Measurements from ENCODE around the gene ATXN7.

The ATXN7 gene

DNA sequence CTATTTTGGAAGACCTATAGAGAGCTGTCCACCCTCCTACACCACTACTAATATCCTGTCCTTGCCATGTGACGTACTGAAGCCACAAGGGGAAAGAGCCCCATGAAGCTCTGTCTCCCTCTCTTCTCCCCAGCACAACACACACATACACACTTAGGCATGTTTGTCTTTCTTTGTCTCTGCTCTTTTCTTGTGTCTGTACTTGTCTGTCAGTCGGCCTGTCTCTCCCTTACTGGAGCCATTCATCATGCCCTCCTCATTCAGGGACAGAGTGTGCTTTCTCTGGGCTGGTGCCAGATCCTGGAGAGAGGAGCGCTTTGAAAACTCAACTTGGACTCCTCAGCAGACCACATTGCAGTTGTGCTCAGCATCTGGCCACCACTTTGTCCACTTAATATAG is 112.1 kb downstream of the ATXN7 start:
- Histone ChIP-seq H3K9me2 (replicated peaks; ENCODE audit: insufficient read depth, low read length) (no peaks in the 10 kb centered on the region), H3K9ac (ENCODE audit: low read length) (no peak overlapping the region), H3K79me2 (ENCODE audit: low read length) (peaks cover 81% of the 10 kb centered on the region), H2AFZ (ENCODE audit: low read length) (no peak overlapping the region), H3K9me3 (replicated peaks; ENCODE audit: insufficient read depth, low read length) (no peaks in the 10 kb centered on the region), H3K27ac (ENCODE audit: low read length) (no peak overlapping the region), H3K4me2 (ENCODE audit: low read depth, low read length) (no peak overlapping the region), H4K20me1 (ENCODE audit: insufficient read depth, low read length) (no peaks in the 10 kb centered on the region), H3F3A (ENCODE audit: insufficient read depth, low read length) (no peaks in the 10 kb centered on the region), H3K4me3 (ENCODE audit: low read length) (no peak overlapping the region), H3K4me1 (ENCODE audit: low read length) (no peaks in the 10 kb centered on the region), H3K36me3 (replicated peaks; ENCODE audit: insufficient read depth, low read length) (no peaks in the 10 kb centered on the region; the same call in 1 of the 2 replicates), H3K27me3 (replicated peaks; ENCODE audit: insufficient read depth, low read length) (no peaks in the 10 kb centered on the region)
- DNase-seq: no peak
- TF ChIP-seq EZH2 (optimal IDR thresholded peaks at IDR 0.05; ENCODE audit: low read depth, low read length) (no peak), EZH2phosphoT487 (IDR thresholded peaks at IDR 0.05; ENCODE audit: low read length) (no peak)
- TF ChIP-seq, protein P1, sequence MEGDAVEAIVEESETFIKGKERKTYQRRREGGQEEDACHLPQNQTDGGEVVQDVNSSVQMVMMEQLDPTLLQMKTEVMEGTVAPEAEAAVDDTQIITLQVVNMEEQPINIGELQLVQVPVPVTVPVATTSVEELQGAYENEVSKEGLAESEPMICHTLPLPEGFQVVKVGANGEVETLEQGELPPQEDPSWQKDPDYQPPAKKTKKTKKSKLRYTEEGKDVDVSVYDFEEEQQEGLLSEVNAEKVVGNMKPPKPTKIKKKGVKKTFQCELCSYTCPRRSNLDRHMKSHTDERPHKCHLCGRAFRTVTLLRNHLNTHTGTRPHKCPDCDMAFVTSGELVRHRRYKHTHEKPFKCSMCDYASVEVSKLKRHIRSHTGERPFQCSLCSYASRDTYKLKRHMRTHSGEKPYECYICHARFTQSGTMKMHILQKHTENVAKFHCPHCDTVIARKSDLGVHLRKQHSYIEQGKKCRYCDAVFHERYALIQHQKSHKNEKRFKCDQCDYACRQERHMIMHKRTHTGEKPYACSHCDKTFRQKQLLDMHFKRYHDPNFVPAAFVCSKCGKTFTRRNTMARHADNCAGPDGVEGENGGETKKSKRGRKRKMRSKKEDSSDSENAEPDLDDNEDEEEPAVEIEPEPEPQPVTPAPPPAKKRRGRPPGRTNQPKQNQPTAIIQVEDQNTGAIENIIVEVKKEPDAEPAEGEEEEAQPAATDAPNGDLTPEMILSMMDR (IDR thresholded peaks at IDR 0.05; ENCODE audit: low read length): no peak

DNA sequence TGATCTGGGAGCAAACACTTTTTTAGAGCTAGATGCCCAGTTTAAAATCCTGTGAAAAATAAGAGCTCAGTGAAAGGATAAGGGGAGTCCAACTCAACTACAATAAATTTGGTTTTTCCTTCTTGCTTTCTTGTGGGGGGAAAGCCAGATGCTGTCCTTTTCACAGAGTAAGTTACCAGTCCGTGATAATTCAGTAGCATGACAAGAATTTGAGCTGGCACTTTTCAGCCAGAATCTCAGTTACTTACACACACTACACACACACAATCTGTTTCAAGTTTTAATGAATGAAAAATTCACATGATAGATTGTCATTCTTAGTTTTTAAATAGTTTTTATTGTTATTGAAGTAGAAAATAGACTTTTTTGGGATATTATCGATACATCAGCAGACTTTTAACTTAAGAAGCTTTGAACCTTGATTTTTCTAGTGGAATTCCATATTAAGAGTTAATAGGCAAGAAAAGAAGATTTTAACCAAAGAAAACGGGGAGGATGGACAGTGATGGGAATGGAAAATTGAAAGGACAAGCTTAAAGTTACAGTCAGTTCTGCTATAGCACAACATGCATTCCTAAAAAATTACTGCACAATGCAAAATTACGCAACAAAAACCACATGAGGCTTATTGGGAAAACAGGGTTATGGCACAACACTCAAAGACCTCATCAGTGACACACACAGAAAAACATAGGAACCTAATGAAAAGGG is 112.6 kb downstream of the ATXN7 start:
- Histone ChIP-seq H3K4me3 (ENCODE audit: low read length) (no peak overlapping the region), H3K9ac (ENCODE audit: low read length) (no peak overlapping the region), H4K20me1 (ENCODE audit: insufficient read depth, low read length) (no peaks in the 10 kb centered on the region), H3K9me3 (replicated peaks; ENCODE audit: insufficient read depth, low read length) (no peaks in the 10 kb centered on the region), H3K9me2 (replicated peaks; ENCODE audit: insufficient read depth, low read length) (no peaks in the 10 kb centered on the region), H3K4me1 (ENCODE audit: low read length) (no peaks in the 10 kb centered on the region), H3K36me3 (replicated peaks; ENCODE audit: insufficient read depth, low read length) (no peaks in the 10 kb centered on the region; the same call in 1 of the 2 replicates), H3K4me2 (ENCODE audit: low read depth, low read length) (no peak overlapping the region), H3K27me3 (replicated peaks; ENCODE audit: insufficient read depth, low read length) (no peaks in the 10 kb centered on the region), H2AFZ (ENCODE audit: low read length) (no peak overlapping the region), H3K79me2 (ENCODE audit: low read length) (peaks cover 76% of the 10 kb centered on the region), H3K27ac (ENCODE audit: low read length) (no peak overlapping the region), H3F3A (ENCODE audit: insufficient read depth, low read length) (no peaks in the 10 kb centered on the region)
- TF ChIP-seq EZH2 (optimal IDR thresholded peaks at IDR 0.05; ENCODE audit: low read depth, low read length) (no peak), EZH2phosphoT487 (IDR thresholded peaks at IDR 0.05; ENCODE audit: low read length) (no peak)
- TF ChIP-seq, protein P1 (IDR thresholded peaks at IDR 0.05; ENCODE audit: low read length): no peak
- DNase-seq: no peak

DNA sequence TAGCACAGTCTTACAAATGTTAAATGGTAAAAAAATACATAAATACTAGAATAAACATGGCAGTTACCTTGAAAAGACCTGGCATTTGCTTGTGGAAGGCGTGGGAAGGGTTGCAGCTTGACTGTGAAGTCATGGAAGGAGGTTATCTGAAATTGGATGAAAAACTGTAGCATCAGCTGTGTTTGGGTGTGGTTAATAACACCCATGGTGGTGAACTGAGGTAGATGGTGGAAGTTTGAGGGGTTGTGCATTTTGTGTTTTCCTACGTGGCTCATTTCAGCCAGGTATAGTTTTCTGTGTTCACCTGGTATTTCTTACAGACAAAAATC is 113.2 kb downstream of the ATXN7 start:
- Histone ChIP-seq H3K27ac (ENCODE audit: low read length) (no peak overlapping the region), H3K79me2 (ENCODE audit: low read length) (peaks cover 72% of the 10 kb centered on the region), H4K20me1 (ENCODE audit: insufficient read depth, low read length) (no peaks in the 10 kb centered on the region), H3K9me3 (replicated peaks; ENCODE audit: insufficient read depth, low read length) (no peaks in the 10 kb centered on the region), H3K4me3 (ENCODE audit: low read length) (no peak overlapping the region), H3K4me1 (ENCODE audit: low read length) (no peaks in the 10 kb centered on the region), H3K36me3 (replicated peaks; ENCODE audit: insufficient read depth, low read length) (no peaks in the 10 kb centered on the region; the same call in 1 of the 2 replicates), H2AFZ (ENCODE audit: low read length) (no peak overlapping the region), H3K9ac (ENCODE audit: low read length) (no peak overlapping the region), H3F3A (ENCODE audit: insufficient read depth, low read length) (no peaks in the 10 kb centered on the region), H3K27me3 (replicated peaks; ENCODE audit: insufficient read depth, low read length) (no peaks in the 10 kb centered on the region), H3K9me2 (replicated peaks; ENCODE audit: insufficient read depth, low read length) (no peaks in the 10 kb centered on the region), H3K4me2 (ENCODE audit: low read depth, low read length) (no peak overlapping the region)
- no peak for TF ChIP-seq EZH2phosphoT487 (IDR thresholded peaks at IDR 0.05; ENCODE audit: low read length)
- no peak for TF ChIP-seq EZH2 (optimal IDR thresholded peaks at IDR 0.05; ENCODE audit: low read depth, low read length)
- TF ChIP-seq, protein P1 (IDR thresholded peaks at IDR 0.05; ENCODE audit: low read length): no peak
- no peak for DNase-seq

All from MM.1S (cell line).